ENCODE results near the gene CCDC27. TPM values are rescaled to one million over a fixed set of nuclear protein-coding genes. Genes with fewer than 3 reads are reported as not detected.
"Not testable (repeated sequence)": the region's sequence is repeated elsewhere in the genome, so short reads cannot be mapped to it uniquely, and the experiment has no call there.

The CCDC27 gene
- polyA plus RNA-seq, 3 donors, result not detected

GRCh38 chr1:3747903-3748302 is 4.3 kb upstream of the CCDC27 start:
- H3K4me1 ChIP-seq (ENCODE audit: control insufficient read depth in 1 of 2, insufficient read depth in 2 of 2, low read length in 2 of 2), result peaks cover 16 to 23% of the 10 kb centered on the region in 2 donors
- Mint-ChIP-seq H3K27me3 (ENCODE audit: low read depth in 3 of 3) (peaks cover 2 to 7% (median 7%) of the 10 kb centered on the region in 3 donors), H3K9me3 (peaks cover 0 to 3% (median 0%) of the 10 kb centered on the region in 7 donors), H3K36me3 (peaks cover 0 to 2% of the 10 kb centered on the region in 2 donors), H3K4me3 (peak overlapping the region; percentile 78 to 85), H3K27ac (peak overlapping the region in 3 of 7 donors; percentile 23 to 50 (median 30)), H3K4me1 (peaks cover 37% of the 10 kb centered on the region)
- H3K27ac ChIP-seq (ENCODE audit: low read depth in 1 of 2, low read length in 2 of 2), result no peak overlapping the region
- no peaks in the 10 kb centered on the region for H3K36me3 ChIP-seq (replicated peaks in 1 of 2; ENCODE audit: control insufficient read depth in 1 of 2, insufficient read depth in 2 of 2, low read length in 2 of 2)
- TF ChIP-seq, protein P1, sequence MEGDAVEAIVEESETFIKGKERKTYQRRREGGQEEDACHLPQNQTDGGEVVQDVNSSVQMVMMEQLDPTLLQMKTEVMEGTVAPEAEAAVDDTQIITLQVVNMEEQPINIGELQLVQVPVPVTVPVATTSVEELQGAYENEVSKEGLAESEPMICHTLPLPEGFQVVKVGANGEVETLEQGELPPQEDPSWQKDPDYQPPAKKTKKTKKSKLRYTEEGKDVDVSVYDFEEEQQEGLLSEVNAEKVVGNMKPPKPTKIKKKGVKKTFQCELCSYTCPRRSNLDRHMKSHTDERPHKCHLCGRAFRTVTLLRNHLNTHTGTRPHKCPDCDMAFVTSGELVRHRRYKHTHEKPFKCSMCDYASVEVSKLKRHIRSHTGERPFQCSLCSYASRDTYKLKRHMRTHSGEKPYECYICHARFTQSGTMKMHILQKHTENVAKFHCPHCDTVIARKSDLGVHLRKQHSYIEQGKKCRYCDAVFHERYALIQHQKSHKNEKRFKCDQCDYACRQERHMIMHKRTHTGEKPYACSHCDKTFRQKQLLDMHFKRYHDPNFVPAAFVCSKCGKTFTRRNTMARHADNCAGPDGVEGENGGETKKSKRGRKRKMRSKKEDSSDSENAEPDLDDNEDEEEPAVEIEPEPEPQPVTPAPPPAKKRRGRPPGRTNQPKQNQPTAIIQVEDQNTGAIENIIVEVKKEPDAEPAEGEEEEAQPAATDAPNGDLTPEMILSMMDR (IDR thresholded peaks at IDR 0.05), result no peak
- no peaks in the 10 kb centered on the region for H3K79me2 ChIP-seq (ENCODE audit: insufficient read depth, low read length)
- no peaks in the 10 kb centered on the region for H3K9me3 ChIP-seq (replicated peaks in 1 of 2; ENCODE audit: control insufficient read depth in 1 of 2, insufficient read depth in 1 of 2, low read length in 2 of 2)
- H3K4me3 ChIP-seq (replicated peaks in 1 of 3; ENCODE audit: low read depth in 2 of 3, low read length in 3 of 3), result peak overlapping the region in 2 of 3 experiments; percentile 42 to 83
- H3K4me2 ChIP-seq (replicated peaks; ENCODE audit: extremely low read depth, low read length, poor library complexity, severe bottlenecking), result peak overlapping the region; percentile 89
- no peak for DNase-seq
- H3K9ac ChIP-seq (ENCODE audit: insufficient read depth, low read length, poor library complexity, severe bottlenecking), result no peak overlapping the region
- no peaks in the 10 kb centered on the region for H3K27me3 ChIP-seq (ENCODE audit: control insufficient read depth in 2 of 2, insufficient read depth in 2 of 2, low read length in 2 of 2)
- intact Hi-C loops (cut with micrococcal nuclease), result no loop called here
- H4K20me1 ChIP-seq (ENCODE audit: insufficient read depth, low read length), result no peaks in the 10 kb centered on the region
- WGBS (ENCODE audit: insufficient coverage), result 97% methylated on average over 3 of the region's 13 CpGs
- H2AFZ ChIP-seq (ENCODE audit: insufficient read depth, low read depth, low read length, poor library complexity, severe bottlenecking), result peak overlapping the region; percentile 82

- H3K9me3 Mint-ChIP-seq; H3K4me3 ChIP-seq (replicated peaks in 1 of 3; ENCODE audit: low read depth in 2 of 3, low read length in 3 of 3); H3K9me3 ChIP-seq (replicated peaks in 1 of 2; ENCODE audit: control insufficient read depth in 1 of 2, insufficient read depth in 1 of 2, low read length in 2 of 2); H3K36me3 Mint-ChIP-seq; H3K27ac ChIP-seq (ENCODE audit: low read depth in 1 of 2, low read length in 2 of 2); H2AFZ ChIP-seq (ENCODE audit: insufficient read depth, low read depth, low read length, poor library complexity, severe bottlenecking); DNase-seq; H3K4me2 ChIP-seq (replicated peaks; ENCODE audit: extremely low read depth, low read length, poor library complexity, severe bottlenecking); H4K20me1 ChIP-seq (ENCODE audit: insufficient read depth, low read length); H3K27me3 Mint-ChIP-seq (ENCODE audit: low read depth in 3 of 3); H3K79me2 ChIP-seq (ENCODE audit: insufficient read depth, low read length); H3K27me3 ChIP-seq (ENCODE audit: control insufficient read depth in 2 of 2, insufficient read depth in 2 of 2, low read length in 2 of 2); H3K9ac ChIP-seq (ENCODE audit: insufficient read depth, low read length, poor library complexity, severe bottlenecking); intact Hi-C loops (cut with micrococcal nuclease); H3K36me3 ChIP-seq (replicated peaks in 1 of 2; ENCODE audit: control insufficient read depth in 1 of 2, insufficient read depth in 2 of 2, low read length in 2 of 2): not testable (repeated sequence)
- Mint-ChIP-seq H3K4me1 (peaks cover 33% of the 10 kb centered on the region), H3K4me3 (peak overlapping the region in 1 of 2 donors; percentile 78), H3K27ac (peak overlapping the region in 2 of 7 donors; percentile 23 to 50)
- 94% methylated on average over 2 of the region's 15 CpGs for WGBS (ENCODE audit: insufficient coverage)
- H3K4me1 ChIP-seq (ENCODE audit: control insufficient read depth in 1 of 2, insufficient read depth in 2 of 2, low read length in 2 of 2), result peaks cover 16 to 21% of the 10 kb centered on the region in 2 donors
Measured at GRCh38 chr1:3748316-3748900, 3.8 kb upstream of the CCDC27 start.
